ENCODE data around the gene TPRKB.
"Not testable (repeated sequence)": the region's sequence is repeated elsewhere in the genome, so short reads cannot be mapped to it uniquely, and the experiment has no call there.

TPRKB gene

GRCh38 chr2:73736855-73737779 is at the start of gene TPRKB:
TSS of gene TPRKB (minus strand) at chr2:73737345. CDS start at chr2:73734569, 2,776 bp downstream.
- peaks cover 17% of the 10 kb centered on the region for H3K4me1 ChIP-seq
- H3K36me3 ChIP-seq, result peaks cover 41% of the 10 kb centered on the region
- peak within 1 kb of the TSS; percentile 82 for H3K9ac ChIP-seq
- H3K4me2 ChIP-seq, result peak within 1 kb of the TSS; percentile 83
- H3K9me3 ChIP-seq, result no peaks in the 10 kb centered on the region
- peak within 1 kb of the TSS; percentile 83 for H3K27ac ChIP-seq
- peak within 1 kb of the TSS; percentile 81 for H3K4me3 ChIP-seq
- H3K27me3 ChIP-seq, result no peaks in the 10 kb centered on the region
- TF ChIP-seq Cebpa-rat (IDR thresholded peaks at IDR 0.05), result no peak
- no peaks in the 10 kb centered on the region for H4K20me1 ChIP-seq

GRCh38 chr2:73783883-73784282 is 46.7 kb upstream of the TPRKB start, which contains the start of gene C2orf78:
TSS of gene C2orf78 (plus strand) at chr2:73784183. CDS start at chr2:73784310, 127 bp downstream.
- not testable (repeated sequence) for H3K9me3 ChIP-seq, H3K4me1 ChIP-seq, H4K20me1 ChIP-seq, H3K27ac ChIP-seq, H3K4me3 ChIP-seq, H3K27me3 ChIP-seq, H3K9ac ChIP-seq, H3K4me2 ChIP-seq, H3K36me3 ChIP-seq

- H3K4me2 ChIP-seq, H3K27me3 ChIP-seq, H3K36me3 ChIP-seq, H4K20me1 ChIP-seq, H3K9ac ChIP-seq, H3K9me3 ChIP-seq, H3K4me3 ChIP-seq, H3K27ac ChIP-seq: not testable (repeated sequence)
- H3K4me1 ChIP-seq, result peaks cover 14% of the 10 kb centered on the region
Measured at GRCh38 chr2:73783402-73783801, 46.3 kb upstream of the TPRKB start.

- peaks cover 18% of the 10 kb centered on the region for H3K4me1 ChIP-seq
- H3K36me3 ChIP-seq, result peaks cover 25% of the 10 kb centered on the region
- peak overlapping the region; percentile 85 for H3K4me3 ChIP-seq
- peak overlapping the region; percentile 91 for H3K4me2 ChIP-seq
- no peak for TF ChIP-seq Cebpa-rat (IDR thresholded peaks at IDR 0.05)
- peaks cover 5% of the 10 kb centered on the region; the same call in 1 of the 2 replicates for H4K20me1 ChIP-seq
- H3K27ac ChIP-seq, result no peak overlapping the region
- no peaks in the 10 kb centered on the region for H3K9me3 ChIP-seq
- peak overlapping the region; percentile 89; the same call in 1 of the 2 replicates for H3K9ac ChIP-seq
- no peaks in the 10 kb centered on the region for H3K27me3 ChIP-seq
Measured at GRCh38 chr2:73780237-73780582, 43.1 kb upstream of the TPRKB start.

GRCh38 chr2:73779467-73780236 is 42.5 kb upstream of the TPRKB start, which contains the start of gene DUSP11:
TSS of gene DUSP11 (minus strand) at chr2:73780103. CDS start at chr2:73779974, 129 bp downstream.
- Histone ChIP-seq H3K4me1 (peaks cover 18% of the 10 kb centered on the region), H4K20me1 (peaks cover 5% of the 10 kb centered on the region; the same call in 1 of the 2 replicates), H3K4me3 (peak within 1 kb of the TSS; percentile 85), H3K36me3 (peaks cover 31% of the 10 kb centered on the region), H3K9me3 (no peaks in the 10 kb centered on the region), H3K27ac (peak within 1 kb of the TSS; percentile 88), H3K9ac (peak within 1 kb of the TSS; percentile 89), H3K4me2 (peak within 1 kb of the TSS; percentile 91), H3K27me3 (no peaks in the 10 kb centered on the region)
- no peak for TF ChIP-seq Cebpa-rat (IDR thresholded peaks at IDR 0.05)

GRCh38 chr2:73778867-73779466 is 41.8 kb upstream of the TPRKB start:
- H3K4me1 ChIP-seq, result peaks cover 18% of the 10 kb centered on the region
- not testable (repeated sequence) for H3K27me3 ChIP-seq
- H3K27ac ChIP-seq, result peak overlapping the region; percentile 88

GRCh38 chr2:73776869-73777519 is 39.8 kb upstream of the TPRKB start:
- Histone ChIP-seq H3K9ac (no peak overlapping the region), H3K36me3 (peaks cover 57% of the 10 kb centered on the region)

More at GRCh38 chr2:73778867-73779466, 41.8 kb upstream of the TPRKB start:
- peak overlapping the region; percentile 89 for H3K9ac ChIP-seq
- H4K20me1 ChIP-seq, H3K9me3 ChIP-seq: not testable (repeated sequence)
- H3K4me3 ChIP-seq, result peak overlapping the region; percentile 85
- peak overlapping the region; percentile 91 for H3K4me2 ChIP-seq
- H3K36me3 ChIP-seq, result peaks cover 38% of the 10 kb centered on the region

GRCh38 chr2:73776381-73776780 is 39.2 kb upstream of the TPRKB start:
- no peak overlapping the region for H3K4me2 ChIP-seq
- peaks cover 18% of the 10 kb centered on the region for H3K4me1 ChIP-seq
- TF ChIP-seq Cebpa-rat (IDR thresholded peaks at IDR 0.05), result no peak
- no peak overlapping the region for H3K27ac ChIP-seq
- no peak overlapping the region for H3K4me3 ChIP-seq
- H3K27me3 ChIP-seq, result no peaks in the 10 kb centered on the region
- no peak overlapping the region for H3K9ac ChIP-seq
- H3K36me3 ChIP-seq, result peaks cover 63% of the 10 kb centered on the region
- peaks cover 5% of the 10 kb centered on the region; the same call in 1 of the 2 replicates for H4K20me1 ChIP-seq
- no peaks in the 10 kb centered on the region for H3K9me3 ChIP-seq

More at GRCh38 chr2:73776869-73777519, 39.8 kb upstream of the TPRKB start:
- TF ChIP-seq Cebpa-rat (IDR thresholded peaks at IDR 0.05), result no peak
- Histone ChIP-seq H3K4me2 (no peak overlapping the region), H3K4me3 (no peak overlapping the region), H4K20me1 (peaks cover 5% of the 10 kb centered on the region; the same call in 1 of the 2 replicates), H3K4me1 (peaks cover 18% of the 10 kb centered on the region), H3K9me3 (no peaks in the 10 kb centered on the region), H3K27ac (no peak overlapping the region), H3K27me3 (no peaks in the 10 kb centered on the region)

GRCh38 chr2:73772819-73773218 is 35.7 kb upstream of the TPRKB start:
- no peak for TF ChIP-seq Cebpa-rat (IDR thresholded peaks at IDR 0.05)
- Histone ChIP-seq H3K9ac (no peak overlapping the region), H3K36me3 (peaks cover 99% of the 10 kb centered on the region), H3K4me3 (no peak overlapping the region), H4K20me1 (peaks cover 18% of the 10 kb centered on the region), H3K27ac (no peak overlapping the region), H3K4me2 (no peak overlapping the region), H3K27me3 (no peaks in the 10 kb centered on the region), H3K9me3 (no peaks in the 10 kb centered on the region), H3K4me1 (no peaks in the 10 kb centered on the region)

Measured in BLaER1 (cell line).